Endothelial cell of umbilical vein (primary cell): ENCODE measurements around the gene ANKRD28. TPM values are rescaled to one million over a fixed set of nuclear protein-coding genes. Genes with fewer than 3 reads are reported as not detected.

Experiments
- BruUV-seq: library from RNA; stranded (reverse); fragments of 400-500 nt; replicated peaks from 2 replicates; lab custom pipeline; 2021; lab: Mats Ljungman, UMichigan
- CTCF ChIA-PET: fragments of 300-600, 350-600 bp; sonication (Branson Sonifier 250); formaldehyde crosslinking; loops from one replicate; lab custom pipeline; 2021; ENCODE audit warnings: antibody characterized with exemption, inconsistent platforms; lab: Charles Lee
- POLR2A ChIA-PET: fragments of 300-600, 350-600 bp; sonication (Branson Sonifier 250); formaldehyde crosslinking; loops from one replicate; lab custom pipeline; 2021; ENCODE audit warnings: antibody characterized with exemption, inconsistent platforms; lab: Charles Lee
- DNase-seq: peaks from one replicate; pipeline ENCODE4 v3.0.0-alpha.2; 2011; ENCODE audit warnings: low read depth, low spot score
- FAIRE-seq: peaks from 2 replicates; lab custom pipeline; 2011; peaks lifted over from hg19 to GRCh38; lab: Jason Lieb, UNC
- H2AFZ ChIP-seq: 2 replicates; pipeline ENCODE4 v1.6.0; 2012; ENCODE audit warnings: low read depth, low read length, control low read depth, inconsistent platforms
- H3K27ac ChIP-seq: 2 replicates; pipeline ENCODE4 v1.5.1; 2011; ENCODE audit warnings: low read depth, mild to moderate bottlenecking, control low read depth, low read length, moderate library complexity; ENCODE audit not compliant: insufficient read depth
- H3K27me3 ChIP-seq, 2 experiments: 2 replicates each; pipeline versions ENCODE4 v1.6.0 to v1.6.1; 2011; ENCODE audit warnings: low read length in 2 of 2, mixed read lengths in 1 of 2; ENCODE audit not compliant: control insufficient read depth in 2 of 2, insufficient read depth in 2 of 2
- H3K36me3 ChIP-seq, 2 experiments: 2 replicates in 1 of 2; 3 replicates in 1 of 2; pipeline ENCODE4 v1.5.1; 2011; ENCODE audit warnings: low read length in 2 of 2, mild to moderate bottlenecking in 1 of 2, moderate library complexity in 1 of 2; ENCODE audit not compliant: control insufficient read depth in 2 of 2, insufficient read depth in 2 of 2; ENCODE audit errors: extremely low read depth in 1 of 2
- H3K4me1 ChIP-seq: 3 replicates; pipeline ENCODE4 v1.5.1; 2011; ENCODE audit warnings: mild to moderate bottlenecking, low read length; ENCODE audit not compliant: control insufficient read depth, insufficient read depth; ENCODE audit errors: extremely low read depth
- H3K4me2 ChIP-seq: 2 replicates; pipeline ENCODE4 v1.6.1; 2011; ENCODE audit warnings: low read length, control low read depth, mixed read lengths; ENCODE audit not compliant: insufficient read depth
- H3K4me3 ChIP-seq, 3 experiments: fragments of 200-600 bp in 1 of 3; sonication (generic), shearing (Covaris generic) in 1 of 3; replicated peaks in 1 of 3; 2 replicates each; pipeline ENCODE4 v1.5.1; 2011 to 2016; ENCODE audit warnings: control low read depth in 3 of 3, low read length in 3 of 3, mild to moderate bottlenecking in 2 of 3, inconsistent platforms in 1 of 3, low read depth in 1 of 3, moderate library complexity in 1 of 3; ENCODE audit not compliant: insufficient read depth in 1 of 3
- H3K79me2 ChIP-seq: 2 replicates; pipeline ENCODE4 v1.6.0; 2012; ENCODE audit warnings: low read length, inconsistent platforms; ENCODE audit not compliant: control insufficient read depth, insufficient read depth
- H3K9ac ChIP-seq: replicated peaks from 2 replicates; pipeline ENCODE3; 2011; ENCODE audit warnings: low read length, control low read depth; ENCODE audit not compliant: insufficient read depth; ENCODE audit errors: extremely low read depth
- H3K9me1 ChIP-seq: replicated peaks from 3 replicates; pipeline ENCODE4 v1.6.0; 2011; ENCODE audit warnings: mild to moderate bottlenecking, low read length; ENCODE audit not compliant: control insufficient read depth, insufficient read depth; ENCODE audit errors: extremely low read depth
- H3K9me3 ChIP-seq: replicated peaks from 2 replicates; pipeline ENCODE4 v1.5.1; 2012; ENCODE audit warnings: low read length, inconsistent platforms; ENCODE audit not compliant: control insufficient read depth, insufficient read depth
- H4K20me1 ChIP-seq: replicated peaks from 2 replicates; pipeline ENCODE3; 2011; ENCODE audit warnings: mild to moderate bottlenecking, low read length; ENCODE audit not compliant: control insufficient read depth, insufficient read depth; ENCODE audit errors: extremely low read depth
- EZH2 ChIP-seq: IDR thresholded peaks from 2 replicates; pipeline ENCODE4 v1.6.1; 2012; ENCODE audit warnings: borderline replicate concordance, low read depth, mild to moderate bottlenecking, moderate library complexity, low read length, inconsistent platforms; ENCODE audit not compliant: severe bottlenecking
- FOS ChIP-seq: IDR thresholded peaks from 2 replicates; pipeline ENCODE4 v1.6.1; 2011; ENCODE audit warnings: mild to moderate bottlenecking, low read length, moderate library complexity, borderline replicate concordance; ENCODE audit not compliant: insufficient read depth
- GATA2 ChIP-seq: IDR thresholded peaks from 2 replicates; pipeline ENCODE4 v1.7.0; 2011; ENCODE audit warnings: low read depth, mild to moderate bottlenecking, moderate library complexity, mixed read lengths, low read length; ENCODE audit not compliant: insufficient read length, insufficient read depth
- JUN ChIP-seq: IDR thresholded peaks from 2 replicates; pipeline ENCODE4 v1.6.1; 2011; ENCODE audit warnings: borderline replicate concordance, low read depth; ENCODE audit not compliant: insufficient read length, insufficient read depth
- MYC ChIP-seq: IDR thresholded peaks from one replicate; pipeline ENCODE4 v1.6.1; 2011; ENCODE audit warnings: mild to moderate bottlenecking, low read depth, low read length
- POLR2A ChIP-seq: IDR thresholded peaks from 2 replicates; pipeline ENCODE4 v1.6.1; 2012; ENCODE audit warnings: low read depth, mild to moderate bottlenecking, control low read depth, low read length
- POLR2AphosphoS5 ChIP-seq: IDR thresholded peaks from 2 replicates; pipeline ENCODE4 v1.6.1; 2012; ENCODE audit warnings: low read depth, mild to moderate bottlenecking, control low read depth, low read length, moderate library complexity; ENCODE audit not compliant: insufficient read depth
- dilution Hi-C: fragments of 300-500 bp; cut with MboI; formaldehyde crosslinking; loops from one replicate; pipeline ENCODE4 v1.15.0; 2019; ENCODE audit warnings: low sequenced_read_pairs; ENCODE audit not compliant: extremely low pct_ligation_motif_present
- intact Hi-C: fragments of 100-400 bp; cut with micrococcal nuclease; formaldehyde crosslinking; loops from one replicate; pipeline ENCODE4 v1.10.0; 2022
- polyA plus RNA-seq, 4 experiments: library from polyadenylated mRNA; depleted of rRNA in 3 of 4; stranded (reverse) in 3 of 4; unstranded in 1 of 4; fragments of >200 nt; gene quantifications; 2 replicates each; pipeline versions ENCODE4 v1.2.1 to v1.2.3, GENCODE V29; 2011 to 2012; ENCODE audit warnings: missing spikeins in 1 of 4
- total RNA-seq: library from RNA; stranded (reverse); gene quantifications from 2 replicates; pipeline ENCODE4 v1.2.3, GENCODE V29; 2021
- TF ChIP-seq, protein P1 (sequence below): IDR thresholded peaks from 2 replicates; pipeline ENCODE4 v1.6.1; 2011; ENCODE audit not compliant: insufficient read depth, insufficient read length
- TF ChIP-seq, protein P2 (sequence below), 2 donors: IDR thresholded peaks; 1 replicate in 1 of 2; 2 replicates in 1 of 2; pipeline ENCODE4 v1.5.1; 2011; ENCODE audit warnings: low read length in 2 of 2, mild to moderate bottlenecking in 2 of 2, moderate library complexity in 2 of 2, control low read depth in 1 of 2, inconsistent platforms in 1 of 2, low read depth in 1 of 2; ENCODE audit not compliant: insufficient read depth in 1 of 2; ENCODE audit errors: extremely low read depth in 1 of 2

The ANKRD28 gene
- total and polyA plus RNA-seq, 2 donors (not counting 3 experiments of a cell fraction or from before 2014, with no cell fraction given), result 36.7 to 97.3 TPM

DNA sequence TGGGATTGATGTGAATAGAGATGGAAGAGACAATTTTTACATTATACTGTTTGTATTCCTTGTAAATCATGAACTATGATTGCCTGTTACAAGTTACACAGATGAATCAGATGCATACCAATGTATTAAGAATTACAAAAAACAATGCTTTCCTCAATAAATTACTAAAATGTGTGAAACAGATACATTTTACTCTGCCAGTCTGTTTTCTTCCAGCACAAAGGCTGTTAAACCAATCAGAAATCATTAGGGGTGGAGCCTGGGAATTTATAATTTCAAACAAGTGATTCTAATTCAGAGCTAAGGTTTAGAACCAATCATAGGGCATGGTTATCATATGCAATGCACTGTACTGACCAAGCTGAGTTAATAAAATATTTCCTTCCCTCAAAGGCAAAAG is 21.8 kb upstream of the ANKRD28 start:
- H3K9me1 ChIP-seq, result no peaks in the 10 kb centered on the region
- no peak overlapping the region for H3K27ac ChIP-seq
- H3K27me3 ChIP-seq, result no peaks in the 10 kb centered on the region
- no peaks in the 10 kb centered on the region for H3K36me3 ChIP-seq
- H2AFZ ChIP-seq, result no peak overlapping the region
- dilution Hi-C loops, result no loop called here
- no peak overlapping the region for H3K9ac ChIP-seq
- intact Hi-C loops, result no loop called here
- BruUV-seq, result no TSS peak
- no peak for FAIRE-seq
- ChIA-PET CTCF (interaction anchor here (2.5 kb wide), 1 partner anchor 359 kb away, joined by 6 read pairs; no protein-coding TSS in a partner anchor), POLR2A (no interaction called here)
- H3K4me2 ChIP-seq, result no peak overlapping the region
- no peak for DNase-seq
- no peaks in the 10 kb centered on the region for H3K4me1 ChIP-seq
- H4K20me1 ChIP-seq, result no peaks in the 10 kb centered on the region
- no peaks in the 10 kb centered on the region for H3K79me2 ChIP-seq
- H3K9me3 ChIP-seq, result no peaks in the 10 kb centered on the region
- no peak overlapping the region for H3K4me3 ChIP-seq
- TF ChIP-seq GATA2 (no peak), EZH2 (no peak), POLR2A (no peak), FOS (no peak)
- TF ChIP-seq, protein P1, sequence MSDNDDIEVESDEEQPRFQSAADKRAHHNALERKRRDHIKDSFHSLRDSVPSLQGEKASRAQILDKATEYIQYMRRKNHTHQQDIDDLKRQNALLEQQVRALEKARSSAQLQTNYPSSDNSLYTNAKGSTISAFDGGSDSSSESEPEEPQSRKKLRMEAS, result no peak
- TF ChIP-seq, protein P2, sequence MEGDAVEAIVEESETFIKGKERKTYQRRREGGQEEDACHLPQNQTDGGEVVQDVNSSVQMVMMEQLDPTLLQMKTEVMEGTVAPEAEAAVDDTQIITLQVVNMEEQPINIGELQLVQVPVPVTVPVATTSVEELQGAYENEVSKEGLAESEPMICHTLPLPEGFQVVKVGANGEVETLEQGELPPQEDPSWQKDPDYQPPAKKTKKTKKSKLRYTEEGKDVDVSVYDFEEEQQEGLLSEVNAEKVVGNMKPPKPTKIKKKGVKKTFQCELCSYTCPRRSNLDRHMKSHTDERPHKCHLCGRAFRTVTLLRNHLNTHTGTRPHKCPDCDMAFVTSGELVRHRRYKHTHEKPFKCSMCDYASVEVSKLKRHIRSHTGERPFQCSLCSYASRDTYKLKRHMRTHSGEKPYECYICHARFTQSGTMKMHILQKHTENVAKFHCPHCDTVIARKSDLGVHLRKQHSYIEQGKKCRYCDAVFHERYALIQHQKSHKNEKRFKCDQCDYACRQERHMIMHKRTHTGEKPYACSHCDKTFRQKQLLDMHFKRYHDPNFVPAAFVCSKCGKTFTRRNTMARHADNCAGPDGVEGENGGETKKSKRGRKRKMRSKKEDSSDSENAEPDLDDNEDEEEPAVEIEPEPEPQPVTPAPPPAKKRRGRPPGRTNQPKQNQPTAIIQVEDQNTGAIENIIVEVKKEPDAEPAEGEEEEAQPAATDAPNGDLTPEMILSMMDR (IDR thresholded peaks at IDR 0.05; ENCODE audit: extremely low read depth in 1 of 2, insufficient read depth in 1 of 2, low read depth in 1 of 2, low read length in 2 of 2), result no peak

DNA sequence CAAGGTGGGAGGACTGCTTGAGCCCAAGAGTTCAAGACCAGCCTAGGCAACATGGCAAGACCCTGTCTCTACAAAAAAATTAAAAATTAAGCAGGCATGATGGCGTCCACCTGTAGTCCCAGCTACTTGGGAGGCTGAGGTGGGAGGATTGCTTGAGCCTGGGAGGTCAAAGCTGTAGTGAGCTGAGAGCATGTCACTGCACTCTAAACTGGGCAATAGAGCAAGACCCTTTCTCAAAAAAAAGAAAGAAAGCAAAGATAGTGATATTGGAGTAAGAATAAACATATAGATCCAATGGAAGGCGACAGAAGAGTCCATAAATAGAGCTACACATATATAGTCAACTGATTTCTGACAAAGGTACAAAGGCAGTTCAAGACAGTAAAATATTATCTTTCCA is 21.3 kb upstream of the ANKRD28 start:
- intact Hi-C loops (no loop called here), dilution Hi-C loops (no loop called here)
- Histone ChIP-seq H4K20me1 (no peaks in the 10 kb centered on the region), H3K36me3 (no peaks in the 10 kb centered on the region), H3K4me2 (no peak overlapping the region), H3K27ac (no peak overlapping the region), H3K4me1 (no peaks in the 10 kb centered on the region), H3K9me1 (no peaks in the 10 kb centered on the region), H3K9ac (no peak overlapping the region), H3K9me3 (no peaks in the 10 kb centered on the region), H3K27me3 (no peaks in the 10 kb centered on the region), H2AFZ (no peak overlapping the region), H3K4me3 (no peak overlapping the region), H3K79me2 (no peaks in the 10 kb centered on the region)
- DNase-seq, result no peak
- FAIRE-seq, result no peak
- ChIA-PET CTCF (interaction anchor here (2.5 kb wide), 1 partner anchor 359 kb away, joined by 6 read pairs; no protein-coding TSS in a partner anchor), POLR2A (no interaction called here)
- BruUV-seq, result no TSS peak
- TF ChIP-seq FOS, result no peak
- no peak for TF ChIP-seq JUN
- TF ChIP-seq, protein P1, result no peak
- TF ChIP-seq POLR2A, result no peak
- TF ChIP-seq, protein P2 (IDR thresholded peaks at IDR 0.05; ENCODE audit: extremely low read depth in 1 of 2, insufficient read depth in 1 of 2, low read depth in 1 of 2, low read length in 2 of 2), result no peak
- no peak for TF ChIP-seq POLR2AphosphoS5
- no peak for TF ChIP-seq GATA2
- TF ChIP-seq EZH2, result no peak
- TF ChIP-seq MYC, result no peak
